ENCODE data around the gene MON1B. TPM values are rescaled to one million over a fixed set of nuclear protein-coding genes. Genes with fewer than 3 reads are reported as not detected.

The MON1B gene
- polyA plus RNA-seq, 1 donor from 2014 or later: 11.6 TPM

- H3K27ac ChIP-seq (ENCODE audit: low read length): no peak overlapping the region
- H3K4me3 ChIP-seq (ENCODE audit: low read length): no peak overlapping the region
- no peaks in the 10 kb centered on the region for H4K20me1 ChIP-seq (ENCODE audit: insufficient read depth)
- no peaks in the 10 kb centered on the region for H3K9me2 ChIP-seq (ENCODE audit: insufficient read depth, low read length)
- peaks cover 20% of the 10 kb centered on the region for H3K79me2 ChIP-seq (replicated peaks; ENCODE audit: insufficient read depth, low read length)
- H3K9me3 ChIP-seq (ENCODE audit: low read length): no peaks in the 10 kb centered on the region
- no peaks in the 10 kb centered on the region for H3F3A ChIP-seq (ENCODE audit: insufficient read depth, low read length, poor library complexity, severe bottlenecking)
- no peaks in the 10 kb centered on the region for H3K27me3 ChIP-seq (ENCODE audit: insufficient read depth, low read depth, low read length)
- H3K9ac ChIP-seq (ENCODE audit: low read length): no peak overlapping the region
- H3K36me3 ChIP-seq (ENCODE audit: insufficient read depth, low read length): no peaks in the 10 kb centered on the region
- H3K4me2 ChIP-seq (ENCODE audit: low read length): no peak overlapping the region
- H2AFZ ChIP-seq (ENCODE audit: low read depth, low read length): no peak overlapping the region
- TF ChIP-seq, protein P1, sequence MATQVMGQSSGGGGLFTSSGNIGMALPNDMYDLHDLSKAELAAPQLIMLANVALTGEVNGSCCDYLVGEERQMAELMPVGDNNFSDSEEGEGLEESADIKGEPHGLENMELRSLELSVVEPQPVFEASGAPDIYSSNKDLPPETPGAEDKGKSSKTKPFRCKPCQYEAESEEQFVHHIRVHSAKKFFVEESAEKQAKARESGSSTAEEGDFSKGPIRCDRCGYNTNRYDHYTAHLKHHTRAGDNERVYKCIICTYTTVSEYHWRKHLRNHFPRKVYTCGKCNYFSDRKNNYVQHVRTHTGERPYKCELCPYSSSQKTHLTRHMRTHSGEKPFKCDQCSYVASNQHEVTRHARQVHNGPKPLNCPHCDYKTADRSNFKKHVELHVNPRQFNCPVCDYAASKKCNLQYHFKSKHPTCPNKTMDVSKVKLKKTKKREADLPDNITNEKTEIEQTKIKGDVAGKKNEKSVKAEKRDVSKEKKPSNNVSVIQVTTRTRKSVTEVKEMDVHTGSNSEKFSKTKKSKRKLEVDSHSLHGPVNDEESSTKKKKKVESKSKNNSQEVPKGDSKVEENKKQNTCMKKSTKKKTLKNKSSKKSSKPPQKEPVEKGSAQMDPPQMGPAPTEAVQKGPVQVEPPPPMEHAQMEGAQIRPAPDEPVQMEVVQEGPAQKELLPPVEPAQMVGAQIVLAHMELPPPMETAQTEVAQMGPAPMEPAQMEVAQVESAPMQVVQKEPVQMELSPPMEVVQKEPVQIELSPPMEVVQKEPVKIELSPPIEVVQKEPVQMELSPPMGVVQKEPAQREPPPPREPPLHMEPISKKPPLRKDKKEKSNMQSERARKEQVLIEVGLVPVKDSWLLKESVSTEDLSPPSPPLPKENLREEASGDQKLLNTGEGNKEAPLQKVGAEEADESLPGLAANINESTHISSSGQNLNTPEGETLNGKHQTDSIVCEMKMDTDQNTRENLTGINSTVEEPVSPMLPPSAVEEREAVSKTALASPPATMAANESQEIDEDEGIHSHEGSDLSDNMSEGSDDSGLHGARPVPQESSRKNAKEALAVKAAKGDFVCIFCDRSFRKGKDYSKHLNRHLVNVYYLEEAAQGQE (IDR thresholded peaks at IDR 0.05; ENCODE audit: borderline replicate concordance): no peak
- TF ChIP-seq RAD21 (conservative IDR thresholded peaks at IDR 0.05): no peak
Observed at GRCh38 chr16:77194295-77195231, 3.6 kb downstream of the MON1B start.

GRCh38 chr16:77195411-77195810 is 4.4 kb downstream of the MON1B start:
- no peaks in the 10 kb centered on the region for H3F3A ChIP-seq (ENCODE audit: insufficient read depth, low read length, poor library complexity, severe bottlenecking)
- no peaks in the 10 kb centered on the region for H3K9me3 ChIP-seq (ENCODE audit: low read length)
- no peaks in the 10 kb centered on the region for H3K9me2 ChIP-seq (ENCODE audit: insufficient read depth, low read length)
- H3K4me2 ChIP-seq (ENCODE audit: low read length): no peak overlapping the region
- H3K79me2 ChIP-seq (replicated peaks; ENCODE audit: insufficient read depth, low read length): peaks cover 20% of the 10 kb centered on the region
- H3K27ac ChIP-seq (ENCODE audit: low read length): no peak overlapping the region
- no peak overlapping the region for H3K4me3 ChIP-seq (ENCODE audit: low read length)
- H4K20me1 ChIP-seq (ENCODE audit: insufficient read depth): no peaks in the 10 kb centered on the region
- TF ChIP-seq EP300 (conservative IDR thresholded peaks at IDR 0.05; ENCODE audit: poor library complexity, severe bottlenecking) (no peak), TAF1 (IDR thresholded peaks at IDR 0.05; ENCODE audit: low read depth) (no peak), RAD21 (conservative IDR thresholded peaks at IDR 0.05) (no peak), EZH2 (IDR thresholded peaks at IDR 0.05; ENCODE audit: borderline replicate concordance, insufficient read depth, low read length, poor library complexity, severe bottlenecking) (no peak)
- H3K27me3 ChIP-seq (ENCODE audit: insufficient read depth, low read depth, low read length): no peaks in the 10 kb centered on the region
- H2AFZ ChIP-seq (ENCODE audit: low read depth, low read length): no peak overlapping the region
- H3K36me3 ChIP-seq (ENCODE audit: insufficient read depth, low read length): no peaks in the 10 kb centered on the region
- H3K9ac ChIP-seq (ENCODE audit: low read length): no peak overlapping the region

DNA sequence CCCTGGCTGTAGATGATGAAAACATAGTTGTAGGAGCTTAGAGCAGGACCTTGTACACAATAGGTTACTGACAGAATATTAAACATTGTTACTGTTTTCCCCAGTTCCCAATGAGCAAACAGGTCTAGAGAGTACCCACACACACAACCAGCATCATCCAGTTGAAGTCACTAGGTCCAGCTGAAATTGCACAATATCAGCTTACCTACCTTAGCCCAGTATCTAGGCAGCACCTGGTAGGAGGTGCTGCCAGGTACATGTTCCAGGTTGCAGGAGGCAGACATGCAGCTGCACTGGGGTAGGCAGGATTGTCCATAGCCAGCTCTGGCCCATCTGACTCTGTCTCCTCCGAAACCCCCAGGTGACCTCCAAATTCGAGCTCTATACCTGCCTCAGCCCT is 6.8 kb downstream of the MON1B start:
- Histone ChIP-seq H3K36me3 (ENCODE audit: insufficient read depth, low read length) (no peaks in the 10 kb centered on the region), H3K27me3 (ENCODE audit: insufficient read depth, low read depth, low read length) (no peaks in the 10 kb centered on the region), H3K79me2 (replicated peaks; ENCODE audit: insufficient read depth, low read length) (peaks cover 4% of the 10 kb centered on the region), H3K4me3 (ENCODE audit: low read length) (no peak overlapping the region), H3F3A (ENCODE audit: insufficient read depth, low read length, poor library complexity, severe bottlenecking) (no peaks in the 10 kb centered on the region), H3K9me2 (ENCODE audit: insufficient read depth, low read length) (no peaks in the 10 kb centered on the region), H3K4me2 (ENCODE audit: low read length) (no peak overlapping the region), H3K9ac (ENCODE audit: low read length) (no peak overlapping the region), H3K9me3 (ENCODE audit: low read length) (no peaks in the 10 kb centered on the region), H4K20me1 (ENCODE audit: insufficient read depth) (no peaks in the 10 kb centered on the region), H2AFZ (ENCODE audit: low read depth, low read length) (no peak overlapping the region), H3K27ac (ENCODE audit: low read length) (no peak overlapping the region)
- TF ChIP-seq EP300 (conservative IDR thresholded peaks at IDR 0.05; ENCODE audit: poor library complexity, severe bottlenecking) (no peak), SMC3 (conservative IDR thresholded peaks at IDR 0.05; ENCODE audit: poor library complexity) (no peak), TAF1 (IDR thresholded peaks at IDR 0.05; ENCODE audit: low read depth) (no peak), POLR2AphosphoS5 (IDR thresholded peaks at IDR 0.05) (no peak), CTCF (IDR thresholded peaks at IDR 0.05; ENCODE audit: poor library complexity, severe bottlenecking) (no peak), RAD21 (conservative IDR thresholded peaks at IDR 0.05) (no peak), MXI1 (conservative IDR thresholded peaks at IDR 0.05; ENCODE audit: poor library complexity, severe bottlenecking) (no peak), EZH2 (IDR thresholded peaks at IDR 0.05; ENCODE audit: borderline replicate concordance, insufficient read depth, low read length, poor library complexity, severe bottlenecking) (no peak)
- TF ChIP-seq, protein P1 (IDR thresholded peaks at IDR 0.05; ENCODE audit: borderline replicate concordance): no peak

All from neural cell (in vitro differentiated cells).